SU-DHL-6 (cell line): Measurements from ENCODE around the gene CCDC61.

Experiments
- EZH2phosphoT487 ChIP-seq: fragments of 200-600 bp; sonication (generic), shearing (Covaris generic); conservative IDR thresholded peaks from 2 replicates; pipeline ENCODE4 v1.6.1; 2018; ENCODE audit warnings: mild to moderate bottlenecking, antibody characterized with exemption, low read length, moderate library complexity, mixed read lengths
- TF ChIP-seq, protein P1 (sequence below): fragments of 200-600 bp; sonication (generic); IDR thresholded peaks from one replicate; pipeline ENCODE4 v1.5.1; 2017; ENCODE audit warnings: antibody characterized with exemption, mild to moderate bottlenecking, low read length, moderate library complexity; ENCODE audit not compliant: insufficient read depth, poor library complexity, severe bottlenecking

DNA sequence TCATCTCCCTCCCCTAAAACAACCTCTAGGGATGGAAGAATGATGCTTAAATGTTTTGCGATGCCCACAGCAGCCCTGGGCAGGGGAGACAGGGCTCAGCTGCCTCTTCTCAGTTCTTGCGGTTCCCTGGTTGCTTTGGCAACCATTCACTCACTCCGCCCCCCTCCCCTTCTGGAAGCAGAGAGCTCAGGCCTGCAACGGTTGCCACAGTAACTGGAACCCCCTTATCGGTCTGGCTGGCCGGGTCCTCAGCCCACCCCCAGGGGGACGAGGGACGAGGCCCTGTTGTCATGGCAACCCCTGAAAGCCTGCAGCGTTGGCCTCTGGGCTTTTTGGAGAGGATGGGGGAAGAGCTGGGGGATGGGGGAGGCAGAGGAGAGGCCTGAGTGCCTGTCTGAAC is 41.1 kb upstream of the CCDC61 start:
- TF ChIP-seq, protein P1, sequence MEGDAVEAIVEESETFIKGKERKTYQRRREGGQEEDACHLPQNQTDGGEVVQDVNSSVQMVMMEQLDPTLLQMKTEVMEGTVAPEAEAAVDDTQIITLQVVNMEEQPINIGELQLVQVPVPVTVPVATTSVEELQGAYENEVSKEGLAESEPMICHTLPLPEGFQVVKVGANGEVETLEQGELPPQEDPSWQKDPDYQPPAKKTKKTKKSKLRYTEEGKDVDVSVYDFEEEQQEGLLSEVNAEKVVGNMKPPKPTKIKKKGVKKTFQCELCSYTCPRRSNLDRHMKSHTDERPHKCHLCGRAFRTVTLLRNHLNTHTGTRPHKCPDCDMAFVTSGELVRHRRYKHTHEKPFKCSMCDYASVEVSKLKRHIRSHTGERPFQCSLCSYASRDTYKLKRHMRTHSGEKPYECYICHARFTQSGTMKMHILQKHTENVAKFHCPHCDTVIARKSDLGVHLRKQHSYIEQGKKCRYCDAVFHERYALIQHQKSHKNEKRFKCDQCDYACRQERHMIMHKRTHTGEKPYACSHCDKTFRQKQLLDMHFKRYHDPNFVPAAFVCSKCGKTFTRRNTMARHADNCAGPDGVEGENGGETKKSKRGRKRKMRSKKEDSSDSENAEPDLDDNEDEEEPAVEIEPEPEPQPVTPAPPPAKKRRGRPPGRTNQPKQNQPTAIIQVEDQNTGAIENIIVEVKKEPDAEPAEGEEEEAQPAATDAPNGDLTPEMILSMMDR = no peak
- TF ChIP-seq EZH2phosphoT487 = no peak
